BE2C (cell line): ENCODE results near the gene C1QB.

ENCODE experiments used
- DNase-seq: peaks from one replicate; pipeline ENCODE4 v3.0.0-alpha.2; 2020
- H3K27me3 ChIP-seq: fragments of 250-450 bp; sonication (Bioruptor Pico); 2 replicates; pipeline ENCODE4 v1.5.1; 2020; ENCODE audit warnings: mild to moderate bottlenecking
- H3K36me3 ChIP-seq: fragments of 250-450 bp; sonication (Bioruptor Pico); 2 replicates; pipeline ENCODE4 v1.5.1; 2020; ENCODE audit warnings: mild to moderate bottlenecking
- H3K4me1 ChIP-seq: fragments of 250-450 bp; sonication (Bioruptor Pico); 2 replicates; pipeline ENCODE4 v1.5.1; 2020
- H3K4me3 ChIP-seq: 2 replicates; pipeline ENCODE4 v1.5.1; 2011; ENCODE audit warnings: low read depth, low read length
- H3K9me3 ChIP-seq: fragments of 250-450 bp; sonication (Bioruptor Pico); 2 replicates; pipeline ENCODE4 v1.5.1; 2020
- CTCF ChIP-seq: IDR thresholded peaks from 2 replicates; pipeline ENCODE4 v1.5.1; 2012; ENCODE audit warnings: mild to moderate bottlenecking, low read depth, low read length

C1QB gene

DNA sequence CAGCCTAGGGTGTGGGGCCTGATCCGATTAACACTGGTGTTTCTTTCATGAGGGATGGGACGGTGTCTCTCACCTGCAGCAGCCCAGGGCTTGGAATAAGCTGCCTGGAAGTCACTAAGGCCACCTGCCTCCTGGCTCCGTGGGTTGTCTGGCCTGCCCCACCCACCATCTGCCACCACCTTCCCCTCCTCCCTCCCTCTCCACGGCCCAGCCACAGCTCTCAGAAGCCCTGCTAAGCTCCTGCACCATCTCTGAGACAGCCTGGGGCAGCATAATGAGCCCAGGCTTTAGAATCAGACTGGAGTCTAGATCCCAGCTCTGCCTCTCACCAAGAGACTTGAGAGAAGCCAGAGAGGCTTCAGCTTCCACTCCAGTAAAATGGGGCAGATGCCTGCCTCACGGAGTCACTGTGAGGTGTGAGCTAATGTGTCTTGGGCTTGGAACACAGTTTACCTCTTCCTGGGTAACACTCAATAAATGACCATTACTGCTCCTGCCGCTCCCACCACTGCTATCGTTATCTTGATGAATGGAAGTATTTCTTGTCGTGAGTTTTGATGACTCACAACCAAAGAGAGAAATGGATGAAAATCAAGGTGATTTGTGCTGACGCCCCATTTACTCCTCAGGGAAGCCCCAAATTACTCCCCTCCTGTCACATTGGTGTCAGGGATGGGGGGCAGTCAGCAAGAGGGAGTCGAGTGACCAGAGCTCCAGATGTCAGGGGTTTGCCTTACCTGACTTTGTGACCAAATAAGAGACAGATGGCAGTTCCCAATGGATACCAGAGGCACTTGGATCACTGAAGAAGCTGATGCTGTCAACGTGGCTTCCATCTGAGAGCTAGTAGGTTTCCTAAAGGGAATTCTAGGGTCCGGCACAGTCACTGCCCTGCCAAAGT is 40.1 kb upstream of the C1QB start:
- Histone ChIP-seq H3K9me3 (no peaks in the 10 kb centered on the region), H3K4me1 (no peaks in the 10 kb centered on the region), H3K36me3 (no peaks in the 10 kb centered on the region), H3K4me3 (no peak overlapping the region), H3K27me3 (no peaks in the 10 kb centered on the region)
- no peak for TF ChIP-seq CTCF
- peak; percentile 24 for DNase-seq

GRCh38 chr1:22613572-22613918 is 39.5 kb upstream of the C1QB start:
- Histone ChIP-seq H3K27me3 (no peaks in the 10 kb centered on the region), H3K4me1 (no peaks in the 10 kb centered on the region), H3K9me3 (no peaks in the 10 kb centered on the region), H3K36me3 (no peaks in the 10 kb centered on the region), H3K4me3 (no peak overlapping the region)
- no peak for DNase-seq
- no peak for TF ChIP-seq CTCF

DNA sequence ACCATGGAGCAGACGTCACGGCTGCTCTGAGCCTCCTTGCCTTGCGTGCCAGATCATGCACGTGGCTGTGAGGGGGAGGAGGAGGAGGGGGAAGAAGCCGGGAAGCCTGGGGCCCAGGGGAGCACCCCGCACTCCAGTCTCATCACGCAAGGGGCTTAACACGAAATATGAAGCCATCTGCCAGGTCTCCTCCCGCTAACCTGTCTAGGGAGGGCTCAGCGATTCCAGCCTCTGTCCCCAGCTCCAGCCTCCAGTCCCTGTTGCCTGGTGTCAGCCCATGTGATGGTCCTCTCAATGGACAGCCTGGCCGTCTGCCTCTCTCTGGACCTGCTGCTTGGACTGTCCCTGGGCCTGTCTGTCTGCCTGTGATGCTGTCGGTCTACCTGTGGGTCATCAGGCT is 39.1 kb upstream of the C1QB start:
- no peak for TF ChIP-seq CTCF
- Histone ChIP-seq H3K4me1 (no peaks in the 10 kb centered on the region), H3K36me3 (no peaks in the 10 kb centered on the region), H3K27me3 (no peaks in the 10 kb centered on the region), H3K4me3 (no peak overlapping the region), H3K9me3 (no peaks in the 10 kb centered on the region)
- DNase-seq = no peak

DNA sequence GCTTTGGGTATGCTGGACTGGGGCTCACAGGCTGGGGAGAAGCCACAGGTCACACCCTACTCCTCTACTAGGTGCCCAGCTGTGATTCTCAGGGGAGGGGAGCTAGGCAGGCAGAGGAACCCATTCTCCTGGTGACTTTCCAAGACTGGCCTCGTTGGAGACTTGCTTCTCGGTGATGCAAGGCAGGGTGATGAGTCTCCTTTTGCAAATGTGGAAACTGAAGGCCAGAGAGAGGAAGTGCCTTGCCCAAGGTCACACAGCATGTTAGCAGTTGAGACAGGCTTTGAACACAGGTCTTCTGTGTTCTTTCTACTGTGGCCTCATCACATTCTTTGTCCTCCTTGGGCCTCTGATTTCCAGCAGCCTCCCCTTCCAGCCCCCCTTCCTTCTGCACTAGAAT is 37.1 kb upstream of the C1QB start:
- Histone ChIP-seq H3K4me3 (no peak overlapping the region), H3K4me1 (no peaks in the 10 kb centered on the region), H3K9me3 (no peaks in the 10 kb centered on the region), H3K36me3 (no peaks in the 10 kb centered on the region), H3K27me3 (no peaks in the 10 kb centered on the region)
- DNase-seq = no peak
- no peak for TF ChIP-seq CTCF

GRCh38 chr1:22616571-22616970 is 36.5 kb upstream of the C1QB start:
- no peak for DNase-seq
- Histone ChIP-seq H3K9me3 (no peaks in the 10 kb centered on the region), H3K27me3 (no peaks in the 10 kb centered on the region), H3K4me1 (no peaks in the 10 kb centered on the region), H3K36me3 (no peaks in the 10 kb centered on the region), H3K4me3 (no peak overlapping the region)
- no peak for TF ChIP-seq CTCF

DNA sequence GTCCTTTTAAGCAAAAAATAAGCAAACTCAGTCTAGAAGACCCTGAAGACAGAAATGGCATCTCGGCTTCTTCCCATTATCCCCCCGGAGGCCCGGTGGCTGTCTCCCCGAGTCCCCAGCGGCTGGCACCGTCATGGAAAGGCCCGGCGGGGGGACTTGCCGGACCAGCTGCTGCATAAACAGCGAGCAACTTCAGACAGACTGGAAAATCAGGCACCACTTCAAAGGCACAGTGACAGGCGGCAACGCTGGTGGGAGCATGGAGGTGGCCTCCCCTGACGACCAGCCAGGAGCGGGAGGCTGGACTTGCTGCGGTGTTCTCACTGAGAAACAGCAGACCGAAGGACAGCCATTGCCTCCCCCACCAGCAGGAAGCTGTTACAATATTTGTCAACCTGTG is 35.0 kb upstream of the C1QB start:
- no peaks in the 10 kb centered on the region for H3K4me1 ChIP-seq
- H3K4me3 ChIP-seq = no peak overlapping the region
- no peaks in the 10 kb centered on the region for H3K36me3 ChIP-seq
- no peaks in the 10 kb centered on the region for H3K27me3 ChIP-seq
- no peak for DNase-seq
- no peak for TF ChIP-seq CTCF
- H3K9me3 ChIP-seq = no peaks in the 10 kb centered on the region
